HepG2 (cell line): ENCODE results near the gene C9orf78. TPM values are rescaled to one million over a fixed set of nuclear protein-coding genes. Genes with fewer than 3 reads are reported as not detected.

ENCODE experiments used
- HOXA7 ChIP-seq: sonication (generic); formaldehyde crosslinking; IDR thresholded peaks from 2 replicates; pipeline ENCODE4 v1.8.1; 2022; ENCODE audit warnings: mild to moderate bottlenecking, missing genetic modification reagents, moderate library complexity
- MXI1 ChIP-seq: IDR thresholded peaks from 3 replicates; pipeline ENCODE4 v1.6.1; 2012; ENCODE audit warnings: low read depth, low read length, inconsistent platforms, borderline replicate concordance
- PAXIP1 ChIP-seq: sonication (generic); formaldehyde crosslinking; conservative IDR thresholded peaks from 2 replicates; pipeline ENCODE4 v1.4.0; 2020; ENCODE audit warnings: mild to moderate bottlenecking, missing genetic modification reagents, moderate library complexity
- POLR2G ChIP-seq: fragments of 200-400 bp; formaldehyde crosslinking; IDR thresholded peaks from 2 replicates; pipeline ENCODE4 v1.6.1; 2018; ENCODE audit warnings: mild to moderate bottlenecking, low read depth, low read length, moderate library complexity
- RFX3 ChIP-seq: IDR thresholded peaks from 2 replicates; pipeline ENCODE4 v1.6.1; 2016; ENCODE audit warnings: missing biosample characterization, missing genetic modification reagents
- SALL1 ChIP-seq: sonication (generic); formaldehyde crosslinking; IDR thresholded peaks from 2 replicates; pipeline ENCODE4 v1.8.0; 2022; ENCODE audit warnings: mild to moderate bottlenecking, missing genetic modification reagents
- TBX3 ChIP-seq: fragments of 450-650 bp; IDR thresholded peaks from 2 replicates; pipeline ENCODE4 v1.6.1; 2017; ENCODE audit warnings: antibody characterized with exemption, mild to moderate bottlenecking, inconsistent platforms, borderline replicate concordance
- ZNF318 ChIP-seq: sonication (generic); formaldehyde crosslinking; IDR thresholded peaks from 2 replicates; pipeline ENCODE4 v1.4.0; 2020; ENCODE audit warnings: mild to moderate bottlenecking, missing genetic modification reagents
- ZNF569 ChIP-seq: sonication (generic); formaldehyde crosslinking; IDR thresholded peaks from 2 replicates; pipeline ENCODE4 v1.5.0; 2020; ENCODE audit warnings: mild to moderate bottlenecking, missing genetic modification reagents, moderate library complexity, borderline replicate concordance
- ZNF672 ChIP-seq: sonication (generic); formaldehyde crosslinking; IDR thresholded peaks from 2 replicates; pipeline ENCODE4 v1.8.1; 2022; ENCODE audit warnings: missing genetic modification reagents
- ZNF784 ChIP-seq: sonication (generic); formaldehyde crosslinking; IDR thresholded peaks from 2 replicates; pipeline ENCODE4 v1.5.1; 2020; ENCODE audit warnings: missing genetic modification reagents, mild to moderate bottlenecking, borderline replicate concordance
- ZNF878 ChIP-seq: sonication (generic); formaldehyde crosslinking; IDR thresholded peaks from 2 replicates; pipeline ENCODE4 v1.8.1; 2023; ENCODE audit warnings: mild to moderate bottlenecking, missing genetic modification reagents, moderate library complexity
- ZNF883 ChIP-seq: sonication (generic); formaldehyde crosslinking; IDR thresholded peaks from 2 replicates; pipeline ENCODE4 v1.5.1; 2020; ENCODE audit warnings: mild to moderate bottlenecking, missing genetic modification reagents; ENCODE audit errors: not compliant biosample characterization
- polyA plus RNA-seq, 8 experiments: library from polyadenylated mRNA; depleted of rRNA in 3 of 8; stranded (reverse) in 7 of 8; unstranded in 1 of 8; fragments of >200 nt; fragmentation: Illumina TruSeq in 4 of 8; extraction: Trizol in 4 of 8; gene quantifications; 2 replicates each; pipeline versions ENCODE4 v1.2.1 to v1.2.3, GENCODE V29; 2011 to 2016; ENCODE audit warnings: low read depth in 4 of 8, missing spikeins in 1 of 8, mixed read lengths in 1 of 8; ENCODE audit not compliant: insufficient read depth in 1 of 8
- total RNA-seq, 5 experiments: library from RNA; depleted of rRNA; stranded (reverse); fragments of >200 nt; fragmentation: Illumina TruSeq; extraction: Trizol; gene quantifications; 2 replicates each; pipeline ENCODE4 v1.2.3, GENCODE V29; 2016; ENCODE audit warnings: low read depth in 1 of 5

C9orf78 gene
- total and polyA plus RNA-seq, 2 of the 13 experiments (the other 11 are each of a cell fraction or from before 2014, with no cell fraction given) = 18.4 to 35.5 TPM

- TF ChIP-seq HOXA7 (CRISPR knock-in tag) = no peak
- TF ChIP-seq RFX3 (CRISPR knock-in tag) = no peak
- no peak for TF ChIP-seq TBX3
- peak; percentile 92 for TF ChIP-seq SALL1 (CRISPR knock-in tag)
- 0 out of 2 replicates have a peak, but pooled peaks have one; percentile 76 for TF ChIP-seq ZNF318 (CRISPR knock-in tag)
- peak; percentile 51 for TF ChIP-seq PAXIP1 (CRISPR knock-in tag)
- TF ChIP-seq POLR2G = peak; percentile 90
- TF ChIP-seq MXI1 = peak; percentile 97; the same call in 2 of the 3 replicates
- TF ChIP-seq ZNF569 (CRISPR knock-in tag) = no peak
- TF ChIP-seq ZNF784 (CRISPR knock-in tag) = peak; percentile 67; the same call in 1 of the 2 replicates
- TF ChIP-seq ZNF883 (CRISPR knock-in tag) = peak; percentile 90
- TF ChIP-seq ZNF672 = no peak
- TF ChIP-seq ZNF878 (CRISPR knock-in tag) = peak; percentile 72
Observed at GRCh38 chr9:129823935-129824601, 11.0 kb downstream of the C9orf78 start, which contains the start of gene TOR1A (continued).
